ENCODE results near the gene C19orf25.

C19orf25 gene

GRCh38 chr19:1466461-1467214 lies 12.4 kb downstream of the C19orf25 start:
- DNase-seq (ENCODE audit: low spot score): no peak

- no peak for DNase-seq (ENCODE audit: low spot score)
Observed at GRCh38 chr19:1466018-1466460, 13.0 kb downstream of the C19orf25 start.

- peak; percentile 73 for DNase-seq (ENCODE audit: low spot score)
Observed at GRCh38 chr19:1465191-1466016, 13.6 kb downstream of the C19orf25 start.

- DNase-seq (ENCODE audit: low spot score): peak; percentile 65
Observed at GRCh38 chr19:1461862-1462261, 17.2 kb downstream of the C19orf25 start.

GRCh38 chr19:1460033-1460995 lies 18.7 kb downstream of the C19orf25 start:
- no peak for DNase-seq (ENCODE audit: low spot score)

- DNase-seq (ENCODE audit: low spot score): no peak
Observed at GRCh38 chr19:1459479-1459878, 19.5 kb downstream of the C19orf25 start.

- no peak for DNase-seq (ENCODE audit: low spot score)
Observed at GRCh38 chr19:1457892-1458291, 21.1 kb downstream of the C19orf25 start.

GRCh38 chr19:1457031-1457739 lies 21.8 kb downstream of the C19orf25 start:
- no peak for DNase-seq (ENCODE audit: low spot score)

- DNase-seq (ENCODE audit: low spot score): no peak
Observed at GRCh38 chr19:1456121-1456900, 22.7 kb downstream of the C19orf25 start.

- peak; percentile 74 for DNase-seq (ENCODE audit: low spot score)
Observed at GRCh38 chr19:1455336-1456120, 23.5 kb downstream of the C19orf25 start.

- no peak for DNase-seq (ENCODE audit: low spot score)
Observed at GRCh38 chr19:1455002-1455335, 24.0 kb downstream of the C19orf25 start.

GRCh38 chr19:1453525-1454364 lies 25.3 kb downstream of the C19orf25 start:
- peak; percentile 60 for DNase-seq (ENCODE audit: low spot score)

GRCh38 chr19:1452802-1453524 lies 26.1 kb downstream of the C19orf25 start:
- DNase-seq (ENCODE audit: low spot score): no peak

- no peak for DNase-seq (ENCODE audit: low spot score)
Observed at GRCh38 chr19:1451916-1452801, 26.9 kb downstream of the C19orf25 start.

GRCh38 chr19:1450735-1451731 lies 28.0 kb downstream of the C19orf25 start:
- peak; percentile 53 for DNase-seq (ENCODE audit: low spot score)
